Ishikawa (cell line): ENCODE measurements around the gene VCAN.

Experiments
- CEBPB ChIP-seq: IDR thresholded peaks from 2 replicates; pipeline ENCODE4 v1.6.1; 2012
- TAF1 ChIP-seq: IDR thresholded peaks from 2 replicates; pipeline ENCODE4 v1.6.1; 2012; ENCODE audit warnings: low read depth, mild to moderate bottlenecking

DNA sequence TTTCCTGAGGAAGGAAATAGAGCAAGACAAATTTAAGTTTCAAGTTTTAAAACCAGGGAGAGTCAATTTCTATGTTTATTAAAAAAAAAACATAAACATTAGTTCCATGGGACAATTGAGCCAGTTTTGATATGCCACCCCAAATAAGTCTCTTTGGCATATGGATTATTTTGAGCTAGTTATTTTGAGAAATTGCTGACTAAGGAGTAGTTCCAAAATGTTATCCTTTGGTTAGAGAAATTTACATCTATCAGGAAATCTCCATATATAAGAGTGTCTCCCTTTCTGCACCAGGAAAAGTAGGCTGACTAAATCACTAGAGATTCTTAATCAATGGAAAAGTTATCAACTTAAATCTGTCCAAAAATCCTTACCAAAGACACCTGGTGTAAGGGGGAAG lies 143.3 kb downstream of the VCAN start:
- TF ChIP-seq CEBPB = no peak
- no peak for TF ChIP-seq TAF1
